Right atrium auricular region (tissue), 2 donors: Measurements from ENCODE around the gene DCK. TPM values are rescaled to one million over a fixed set of nuclear protein-coding genes. Genes with fewer than 3 reads are reported as not detected.
"Not testable (repeated sequence)": the region's sequence is repeated elsewhere in the genome, so short reads cannot be mapped to it uniquely, and the experiment has no call there.

ENCODE experiments used
- DNase-seq: peaks from one replicate; pipeline ENCODE4 v3.0.0-alpha.2; 2019; ENCODE audit warnings: low spot score
- H3K27ac ChIP-seq, 2 donors: fragments of 200-600 bp; sonication (generic); 1 replicate in 1 of 2; 2 replicates in 1 of 2; pipeline ENCODE4 v1.5.1; 2016 to 2019
- H3K27me3 ChIP-seq, 2 donors: fragments of 200-600 bp; sonication (generic); one replicate each; pipeline versions ENCODE4 v1.5.1 to v1.6.0; 2017 to 2019
- H3K36me3 ChIP-seq: fragments of 200-600 bp; sonication (generic); one replicate; pipeline ENCODE4 v1.5.1; 2016
- H3K4me1 ChIP-seq, 2 donors: fragments of 200-600 bp; sonication (generic); one replicate each; pipeline versions ENCODE4 v1.5.1 to v1.6.0; 2017 to 2019
- H3K4me3 ChIP-seq, 2 donors: fragments of 200-600 bp; sonication (generic); 1 replicate in 1 of 2; 2 replicates in 1 of 2; pipeline ENCODE4 v1.5.1; 2017 to 2019; ENCODE audit warnings: mild to moderate bottlenecking in 1 of 2, moderate library complexity in 1 of 2
- H3K9me3 ChIP-seq, 2 donors: fragments of 200-600 bp; sonication (generic); one replicate each; pipeline ENCODE4 v1.5.1; 2019
- CTCF ChIP-seq, 2 donors: fragments of 200-600 bp; sonication (generic); IDR thresholded peaks; one replicate each; pipeline ENCODE4 v1.5.1; 2019; ENCODE audit warnings: antibody characterized with exemption in 2 of 2
- total RNA-seq, 2 donors: library from RNA; depleted of rRNA; stranded (reverse); fragments of >200 nt; gene quantifications; one replicate each; pipeline ENCODE4 v1.1.0, GENCODE V29; 2016

Gene DCK
- total RNA-seq, 2 donors from 2014 or later, result 7.7 to 8.2 TPM

- H3K9me3 ChIP-seq, result no peaks in the 10 kb centered on the region
- no peaks in the 10 kb centered on the region for H3K27me3 ChIP-seq
- TF ChIP-seq CTCF (IDR thresholded peaks at IDR 0.05), result no peak
- no peak overlapping the region for H3K27ac ChIP-seq
- no peak for DNase-seq
- no peaks in the 10 kb centered on the region for H3K36me3 ChIP-seq
- H3K4me3 ChIP-seq, result no peak overlapping the region
- no peaks in the 10 kb centered on the region for H3K4me1 ChIP-seq
These were observed 10.9 kb downstream of the DCK start for GRCh38 chr4:71004281-71004851.

- DNase-seq, H3K27me3 ChIP-seq, H3K9me3 ChIP-seq, H3K4me3 ChIP-seq, H3K36me3 ChIP-seq, H3K4me1 ChIP-seq, H3K27ac ChIP-seq: not testable (repeated sequence)
These were observed 11.6 kb downstream of the DCK start for GRCh38 chr4:71005025-71005424.

GRCh38 chr4:71006203-71006907, 12.9 kb downstream of the DCK start:
- H3K27ac ChIP-seq, result no peak overlapping the region
- no peaks in the 10 kb centered on the region for H3K27me3 ChIP-seq

GRCh38 chr4:71008196-71008595, 14.7 kb downstream of the DCK start:
- no peak overlapping the region for H3K4me3 ChIP-seq
- H3K4me1 ChIP-seq, result no peaks in the 10 kb centered on the region
- H3K36me3 ChIP-seq, result no peaks in the 10 kb centered on the region
- H3K27ac ChIP-seq, result no peak overlapping the region
- TF ChIP-seq CTCF (IDR thresholded peaks at IDR 0.05), result no peak
- no peak for DNase-seq
- no peaks in the 10 kb centered on the region for H3K27me3 ChIP-seq
- H3K9me3 ChIP-seq, result no peaks in the 10 kb centered on the region

More at GRCh38 chr4:71006203-71006907, 12.9 kb downstream of the DCK start:
- no peaks in the 10 kb centered on the region for H3K9me3 ChIP-seq
- no peaks in the 10 kb centered on the region for H3K36me3 ChIP-seq
- DNase-seq, result no peak
- H3K4me3 ChIP-seq, result no peak overlapping the region
- H3K4me1 ChIP-seq, result no peaks in the 10 kb centered on the region
- TF ChIP-seq CTCF (IDR thresholded peaks at IDR 0.05), result no peak

- no peak for DNase-seq
- TF ChIP-seq CTCF (IDR thresholded peaks at IDR 0.05), result no peak
- no peaks in the 10 kb centered on the region for H3K9me3 ChIP-seq
- H3K4me1 ChIP-seq, result no peaks in the 10 kb centered on the region
- no peak overlapping the region for H3K27ac ChIP-seq
- H3K27me3 ChIP-seq, result no peaks in the 10 kb centered on the region
- H3K4me3 ChIP-seq, result no peak overlapping the region
- no peaks in the 10 kb centered on the region for H3K36me3 ChIP-seq
These were observed 15.6 kb downstream of the DCK start for GRCh38 chr4:71009086-71009485.

GRCh38 chr4:71009890-71010588, 16.6 kb downstream of the DCK start:
- no peak for DNase-seq
- TF ChIP-seq CTCF (IDR thresholded peaks at IDR 0.05), result peak; percentile 54 to 75

More at GRCh38 chr4:71009890-71010588, 16.6 kb downstream of the DCK start:
- Histone ChIP-seq H3K4me3 (no peak overlapping the region), H3K27ac (no peak overlapping the region), H3K36me3 (no peaks in the 10 kb centered on the region), H3K9me3 (no peaks in the 10 kb centered on the region), H3K27me3 (no peaks in the 10 kb centered on the region), H3K4me1 (no peaks in the 10 kb centered on the region)
